ENCODE data around the gene PLAAT3.

DNA sequence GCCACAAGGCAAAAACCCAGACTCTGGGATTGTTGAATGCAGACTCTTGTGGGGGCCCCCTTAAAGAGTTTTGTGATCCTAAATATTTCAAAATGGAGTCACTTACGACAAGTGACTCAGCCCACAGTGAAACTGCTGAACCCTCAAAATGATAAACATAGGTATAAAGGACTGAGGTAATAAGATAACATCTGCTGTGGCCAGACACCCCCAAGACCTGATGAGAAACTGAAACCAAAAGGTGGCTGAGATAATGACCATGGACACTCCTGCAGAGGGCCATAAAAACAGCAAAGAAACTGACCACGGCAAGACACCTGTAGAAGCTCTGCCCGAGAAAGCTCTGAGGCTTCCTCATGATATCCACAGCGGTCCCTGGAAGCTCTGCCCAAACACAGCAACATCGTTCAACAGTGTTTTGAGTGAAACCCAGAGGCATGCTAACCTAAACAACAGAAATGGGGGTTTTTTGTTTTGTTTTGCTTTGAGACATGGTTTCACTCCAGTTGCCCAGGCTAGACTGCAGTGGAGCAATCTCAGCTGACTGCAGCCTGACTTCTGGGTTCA, 79.3 kb downstream of the PLAAT3 start:
- TF ChIP-seq, protein P1, sequence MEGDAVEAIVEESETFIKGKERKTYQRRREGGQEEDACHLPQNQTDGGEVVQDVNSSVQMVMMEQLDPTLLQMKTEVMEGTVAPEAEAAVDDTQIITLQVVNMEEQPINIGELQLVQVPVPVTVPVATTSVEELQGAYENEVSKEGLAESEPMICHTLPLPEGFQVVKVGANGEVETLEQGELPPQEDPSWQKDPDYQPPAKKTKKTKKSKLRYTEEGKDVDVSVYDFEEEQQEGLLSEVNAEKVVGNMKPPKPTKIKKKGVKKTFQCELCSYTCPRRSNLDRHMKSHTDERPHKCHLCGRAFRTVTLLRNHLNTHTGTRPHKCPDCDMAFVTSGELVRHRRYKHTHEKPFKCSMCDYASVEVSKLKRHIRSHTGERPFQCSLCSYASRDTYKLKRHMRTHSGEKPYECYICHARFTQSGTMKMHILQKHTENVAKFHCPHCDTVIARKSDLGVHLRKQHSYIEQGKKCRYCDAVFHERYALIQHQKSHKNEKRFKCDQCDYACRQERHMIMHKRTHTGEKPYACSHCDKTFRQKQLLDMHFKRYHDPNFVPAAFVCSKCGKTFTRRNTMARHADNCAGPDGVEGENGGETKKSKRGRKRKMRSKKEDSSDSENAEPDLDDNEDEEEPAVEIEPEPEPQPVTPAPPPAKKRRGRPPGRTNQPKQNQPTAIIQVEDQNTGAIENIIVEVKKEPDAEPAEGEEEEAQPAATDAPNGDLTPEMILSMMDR (IDR thresholded peaks at IDR 0.05; ENCODE audit: low read depth, low read length) = no peak
- TF ChIP-seq POLR2A (IDR thresholded peaks at IDR 0.05; ENCODE audit: extremely low read depth, insufficient read length) = no peak
